A673 (cell line): Measurements from ENCODE around the gene OR9Q1. TPM values are rescaled to one million over a fixed set of nuclear protein-coding genes. Genes with fewer than 3 reads are reported as not detected.

ENCODE experiments used
- BruUV-seq: library from RNA; stranded (reverse); fragments of 400-500 nt; replicated peaks from 2 replicates; lab custom pipeline; 2021; lab: Mats Ljungman, UMichigan
- CTCF ChIA-PET: fragments of 300-600 bp; sonication (Branson Sonifier 250); formaldehyde crosslinking; loops from one replicate; lab custom pipeline; 2022; ENCODE audit warnings: antibody characterized with exemption; lab: Charles Lee
- POLR2A ChIA-PET: fragments of 300-600 bp; sonication (Branson Sonifier 250); formaldehyde crosslinking; loops from one replicate; lab custom pipeline; 2022; ENCODE audit warnings: antibody characterized with exemption; ENCODE audit not compliant: low non-redundant PET; lab: Charles Lee
- DNase-seq: peaks from one replicate; pipeline ENCODE4 v3.0.0-alpha.2; 2015; ENCODE audit warnings: low spot score
- H3K27ac ChIP-seq: fragments of 200-600 bp; sonication (generic); 2 replicates; pipeline ENCODE4 v1.5.1; 2016; ENCODE audit warnings: mixed run types, low read depth, mild to moderate bottlenecking, mixed read lengths, antibody characterized with exemption, low read length; ENCODE audit not compliant: poor library complexity, severe bottlenecking
- H3K27me3 ChIP-seq: fragments of 200-600 bp; sonication (generic); replicated peaks from 2 replicates; pipeline ENCODE4 v1.6.1; 2017; ENCODE audit warnings: mixed run types, low read depth, mild to moderate bottlenecking, mixed read lengths, antibody characterized with exemption, low read length; ENCODE audit not compliant: insufficient read depth, poor library complexity
- H3K36me3 ChIP-seq: fragments of 200-600 bp; sonication (generic); 2 replicates; pipeline ENCODE4 v1.6.1; 2016; ENCODE audit warnings: mixed run types, mild to moderate bottlenecking, mixed read lengths, antibody characterized with exemption, low read length; ENCODE audit not compliant: insufficient read depth, poor library complexity, severe bottlenecking
- H3K4me1 ChIP-seq: fragments of 200-600 bp; sonication (generic); 2 replicates; pipeline ENCODE4 v1.6.1; 2017; ENCODE audit warnings: mixed run types, mild to moderate bottlenecking, mixed read lengths, antibody characterized with exemption, low read length; ENCODE audit not compliant: insufficient read depth, poor library complexity, severe bottlenecking
- H3K4me3 ChIP-seq: fragments of 200-600 bp; sonication (generic); 2 replicates; pipeline ENCODE4 v1.5.1; 2016; ENCODE audit warnings: low read depth, mixed run types, mild to moderate bottlenecking, mixed read lengths, low read length; ENCODE audit not compliant: poor library complexity, severe bottlenecking
- H3K9me3 ChIP-seq: fragments of 200-600 bp; sonication (generic); 2 replicates; pipeline ENCODE4 v1.6.1; 2016; ENCODE audit warnings: mixed run types, low read depth, mild to moderate bottlenecking, mixed read lengths, antibody characterized with exemption, low read length; ENCODE audit not compliant: poor library complexity, severe bottlenecking
- CTCF ChIP-seq: fragments of 300-800, 200-600 bp; sonication (generic); conservative IDR thresholded peaks from 2 replicates; pipeline ENCODE4 v1.5.1; 2017; ENCODE audit warnings: low read depth, mild to moderate bottlenecking, antibody characterized with exemption, low read length, moderate library complexity, mixed read lengths
- EZH2 ChIP-seq: fragments of 200-600 bp; sonication (generic); IDR thresholded peaks from 2 replicates; pipeline ENCODE4 v1.6.1; 2017; ENCODE audit warnings: borderline replicate concordance, low read depth, mild to moderate bottlenecking, mixed read lengths, antibody characterized with exemption, low read length; ENCODE audit not compliant: poor library complexity, severe bottlenecking
- intact Hi-C: fragments of 100-400 bp; cut with micrococcal nuclease; formaldehyde crosslinking; loops from one replicate; pipeline ENCODE4 v1.10.0; 2022; ENCODE audit not compliant: unreplicated experiment
- total RNA-seq: library from RNA; stranded (reverse); gene quantifications from 2 replicates; pipeline ENCODE4 v1.2.3, GENCODE V29; 2021

Gene OR9Q1
- total RNA-seq, 1 experiment from 2014 or later = not detected

DNA sequence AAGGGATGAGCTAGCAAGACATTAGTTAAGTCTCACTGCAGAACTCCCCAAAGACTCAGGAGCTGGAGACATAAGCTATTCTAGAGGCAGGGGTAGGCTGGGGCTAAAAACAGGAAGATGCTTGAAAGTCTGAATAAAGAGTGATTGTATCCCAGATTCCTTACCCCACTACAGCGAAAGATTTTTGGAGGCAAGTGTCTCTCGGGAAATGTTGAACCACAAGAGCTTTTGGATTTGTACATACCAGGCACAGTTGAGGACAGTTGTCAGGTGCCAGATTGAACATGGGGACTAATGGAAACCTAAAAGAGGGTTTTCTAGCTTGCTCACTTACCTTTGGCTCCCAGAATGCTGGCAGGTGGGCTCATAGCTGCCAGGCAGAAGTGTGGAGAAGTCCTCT lies 43.5 kb upstream of the OR9Q1 start:
- BruUV-seq = no TSS peak
- H3K36me3 ChIP-seq = no peaks in the 10 kb centered on the region
- H3K27ac ChIP-seq = no peak overlapping the region
- no peaks in the 10 kb centered on the region for H3K27me3 ChIP-seq
- H3K9me3 ChIP-seq = no peaks in the 10 kb centered on the region
- H3K4me3 ChIP-seq = no peak overlapping the region
- intact Hi-C loops = no loop called here
- no peak for DNase-seq
- no peaks in the 10 kb centered on the region for H3K4me1 ChIP-seq
- TF ChIP-seq CTCF = no peak
- CTCF ChIA-PET = no interaction called here
- POLR2A ChIA-PET = no interaction called here

GRCh38 chr11:57981536-57981935 lies 42.1 kb upstream of the OR9Q1 start:
- CTCF ChIA-PET = no interaction called here
- no peak for TF ChIP-seq CTCF
- no peak for TF ChIP-seq EZH2
- no peaks in the 10 kb centered on the region for H3K4me1 ChIP-seq
- no peak overlapping the region for H3K27ac ChIP-seq
- intact Hi-C loops = no loop called here
- no peaks in the 10 kb centered on the region for H3K9me3 ChIP-seq
- H3K4me3 ChIP-seq = no peak overlapping the region
- POLR2A ChIA-PET = no interaction called here
- no peaks in the 10 kb centered on the region for H3K27me3 ChIP-seq
- no peaks in the 10 kb centered on the region for H3K36me3 ChIP-seq
- DNase-seq = no peak
- BruUV-seq = no TSS peak

GRCh38 chr11:57982776-57983175 lies 40.9 kb upstream of the OR9Q1 start:
- no peaks in the 10 kb centered on the region for H3K4me1 ChIP-seq
- intact Hi-C loops = no loop called here
- H3K27me3 ChIP-seq = no peaks in the 10 kb centered on the region
- DNase-seq = peak; percentile 59
- H3K27ac ChIP-seq = no peak overlapping the region
- H3K36me3 ChIP-seq = no peaks in the 10 kb centered on the region
- ChIA-PET POLR2A (no interaction called here), CTCF (no interaction called here)
- no TSS peak for BruUV-seq
- TF ChIP-seq CTCF (no peak), EZH2 (no peak)
- no peaks in the 10 kb centered on the region for H3K9me3 ChIP-seq
- H3K4me3 ChIP-seq = no peak overlapping the region
